T-helper 2 cell (primary cell): ENCODE results near the gene RPAP2.
A peak's percentile ranks its signal among the peaks of the same experiment; 100 is the strongest.
"Not testable (repeated sequence)": the region's sequence is repeated elsewhere in the genome, so short reads cannot be mapped to it uniquely, and the experiment has no call there.

Experiments used
- DNase-seq, 5 experiments: peaks; one replicate each; pipeline versions ENCODE4 v3.0.0 to v3.0.0-alpha.2; 2012 to 2022
- total RNA-seq, 2 donors: gene quantifications; one replicate each; lab custom pipeline; 2026; lab: John Stamatoyannopoulos, UW

RPAP2 gene
- 23.4 to 40.4 reads per million in 2 donors for total RNA-seq

GRCh38 chr1:92298573-92299476 is at the start of gene RPAP2, which contains the start of gene GLMN:
Gene RPAP2, plus strand, starts transcription at chr1:92299059. Its CDS starts 15 bp downstream, at chr1:92299074.
Gene GLMN, minus strand, starts transcription at chr1:92298987. Its CDS starts 988 bp downstream, at chr1:92297999.
- peak; percentile 47 to 84 (median 56) for DNase-seq

DNA sequence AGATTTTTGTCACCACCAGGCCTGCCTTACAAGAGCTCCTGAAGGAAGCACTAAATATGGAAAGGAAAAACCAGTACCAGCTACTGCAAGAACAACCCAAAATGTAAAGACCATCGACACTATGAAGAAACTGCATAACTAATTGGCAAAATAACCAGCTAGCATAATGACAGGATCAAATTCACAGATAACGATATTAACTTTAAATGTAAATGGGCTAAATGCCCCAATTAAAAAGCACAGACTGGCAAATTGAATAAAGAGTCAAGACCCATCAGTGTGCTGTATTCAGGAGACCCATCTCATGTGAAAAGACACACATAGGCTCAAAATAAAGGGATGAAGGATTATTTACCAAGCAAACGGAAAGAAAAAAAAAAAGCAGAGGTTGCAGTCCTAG is 44.1 kb upstream of the RPAP2 start:
- DNase-seq, result not testable (repeated sequence)

- DNase-seq, result no peak
Observed at GRCh38 chr1:92259350-92259749, 39.5 kb upstream of the RPAP2 start.

- DNase-seq, result no peak
Observed at GRCh38 chr1:92262516-92262915, 36.3 kb upstream of the RPAP2 start.

GRCh38 chr1:92273039-92273438 is 25.8 kb upstream of the RPAP2 start:
- no peak for DNase-seq

- no peak for DNase-seq
Observed at GRCh38 chr1:92274939-92275338, 23.9 kb upstream of the RPAP2 start.

- no peak for DNase-seq
Observed at GRCh38 chr1:92276082-92276481, 22.8 kb upstream of the RPAP2 start.

GRCh38 chr1:92277105-92277723 is 21.6 kb upstream of the RPAP2 start:
- no peak for DNase-seq

GRCh38 chr1:92279781-92280180 is 19.1 kb upstream of the RPAP2 start:
- DNase-seq, result not testable (repeated sequence)

GRCh38 chr1:92281411-92281810 is 17.4 kb upstream of the RPAP2 start:
- DNase-seq, result not testable (repeated sequence)

- DNase-seq, result peak in 1 of 5 experiments; percentile 63
Observed at GRCh38 chr1:92291372-92291999, 7.4 kb upstream of the RPAP2 start.

DNA sequence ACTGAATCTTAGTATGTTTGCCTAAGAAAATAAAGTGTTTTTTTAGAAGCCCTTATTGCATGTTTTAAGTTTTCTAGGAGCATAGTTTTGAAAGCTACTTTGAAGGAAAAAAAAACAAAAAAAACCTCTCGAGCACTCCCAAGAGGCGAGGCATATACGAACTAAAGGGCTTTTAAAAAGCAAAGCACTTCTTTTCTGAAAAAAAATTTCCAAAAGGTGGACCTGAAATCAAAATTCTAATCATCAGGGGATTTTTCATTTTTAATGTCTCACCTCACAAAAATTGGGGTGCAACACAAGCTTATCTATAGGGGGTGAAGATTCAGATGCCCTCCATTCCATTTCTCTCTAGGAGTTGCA is 666 bp upstream of the RPAP2 start:
- no peak for DNase-seq

GRCh38 chr1:92299477-92300150 is 755 bp downstream of the RPAP2 start:
- peak in 1 of 5 experiments; percentile 12 for DNase-seq

DNA sequence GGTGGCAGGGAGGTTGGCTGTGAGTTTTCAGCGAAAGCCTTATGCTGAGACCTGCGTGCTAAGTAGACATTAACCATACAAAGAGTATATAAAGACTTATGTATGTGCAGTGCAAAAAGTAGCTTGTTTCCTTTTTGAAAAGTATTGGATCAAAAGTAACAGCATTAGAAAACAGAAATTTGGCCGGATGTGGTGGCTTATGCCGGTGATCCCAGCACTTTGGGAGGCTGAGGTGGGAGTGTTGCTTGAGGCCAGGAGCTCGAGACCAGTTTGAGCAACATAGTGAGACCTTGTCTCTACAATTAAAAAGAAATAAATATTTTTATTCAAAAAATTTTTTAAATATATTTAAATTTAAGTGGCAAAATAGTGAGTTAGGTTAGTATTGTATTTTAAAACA is 2.2 kb downstream of the RPAP2 start:
- no peak for DNase-seq

DNA sequence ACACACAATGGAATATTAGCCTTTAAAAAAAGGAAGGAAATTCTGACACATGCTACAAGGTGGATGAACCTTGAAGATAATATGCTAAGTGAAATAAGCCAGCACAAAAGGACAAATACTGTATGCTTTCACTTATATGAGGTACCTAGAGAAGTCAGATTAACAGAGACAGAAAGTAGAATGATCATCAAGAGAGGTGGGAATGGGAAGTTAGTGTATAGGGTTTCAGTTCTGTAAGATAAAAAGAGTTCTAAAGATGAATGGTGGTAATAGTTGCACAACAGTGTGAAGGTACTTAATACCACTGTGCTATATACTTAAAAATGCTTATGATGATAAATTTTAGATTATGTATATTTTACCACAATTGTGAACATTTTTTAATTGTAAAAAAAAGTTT is 7.2 kb downstream of the RPAP2 start:
- DNase-seq, result no peak

GRCh38 chr1:92307980-92308379 is 9.1 kb downstream of the RPAP2 start:
- DNase-seq, result no peak

GRCh38 chr1:92310185-92310597 is 11.3 kb downstream of the RPAP2 start:
- DNase-seq, result peak in 2 of 5 experiments; percentile 20 to 46

- DNase-seq, result peak in 1 of 5 experiments; percentile 47
Observed at GRCh38 chr1:92314024-92314423, 15.2 kb downstream of the RPAP2 start.

DNA sequence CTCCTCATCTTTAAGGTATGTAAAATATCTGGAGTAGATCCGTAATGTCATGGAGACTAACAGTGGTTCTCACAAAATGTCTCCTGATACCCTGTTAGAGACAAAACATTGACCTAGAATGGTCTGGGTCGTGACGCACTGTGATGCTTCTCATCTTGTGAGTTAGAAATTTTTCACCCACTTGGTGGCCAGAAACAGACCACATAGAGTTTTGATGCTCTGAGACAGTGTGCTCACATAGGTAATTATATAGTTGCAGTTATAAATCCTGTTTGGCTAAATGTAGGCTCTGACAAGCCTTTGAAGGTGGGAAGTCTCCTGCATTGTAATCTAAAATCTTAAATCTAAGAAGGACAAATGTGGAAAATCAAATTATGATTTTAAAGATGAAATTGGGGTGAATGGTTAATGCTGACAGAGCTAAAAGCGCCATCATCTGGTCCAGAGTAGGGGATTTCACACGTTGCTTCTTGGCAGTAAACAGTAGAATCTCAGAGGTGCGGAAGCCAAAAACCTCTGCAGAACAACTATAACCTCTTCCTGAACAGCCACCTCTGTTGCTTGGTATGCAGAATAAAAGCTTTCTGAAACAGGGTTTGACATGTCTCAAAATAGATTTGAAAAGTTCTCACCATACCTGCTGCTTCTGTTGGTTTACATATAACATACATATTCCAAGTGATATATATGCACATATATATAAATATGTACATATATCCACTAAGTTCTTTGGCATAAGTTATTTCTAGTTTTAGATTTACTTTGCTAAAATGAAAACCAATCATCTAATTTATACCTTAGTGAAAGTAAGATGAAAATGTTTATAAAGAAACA is 17.1 kb downstream of the RPAP2 start:
- peak in 2 of 5 experiments; percentile 73 to 75 for DNase-seq

DNA sequence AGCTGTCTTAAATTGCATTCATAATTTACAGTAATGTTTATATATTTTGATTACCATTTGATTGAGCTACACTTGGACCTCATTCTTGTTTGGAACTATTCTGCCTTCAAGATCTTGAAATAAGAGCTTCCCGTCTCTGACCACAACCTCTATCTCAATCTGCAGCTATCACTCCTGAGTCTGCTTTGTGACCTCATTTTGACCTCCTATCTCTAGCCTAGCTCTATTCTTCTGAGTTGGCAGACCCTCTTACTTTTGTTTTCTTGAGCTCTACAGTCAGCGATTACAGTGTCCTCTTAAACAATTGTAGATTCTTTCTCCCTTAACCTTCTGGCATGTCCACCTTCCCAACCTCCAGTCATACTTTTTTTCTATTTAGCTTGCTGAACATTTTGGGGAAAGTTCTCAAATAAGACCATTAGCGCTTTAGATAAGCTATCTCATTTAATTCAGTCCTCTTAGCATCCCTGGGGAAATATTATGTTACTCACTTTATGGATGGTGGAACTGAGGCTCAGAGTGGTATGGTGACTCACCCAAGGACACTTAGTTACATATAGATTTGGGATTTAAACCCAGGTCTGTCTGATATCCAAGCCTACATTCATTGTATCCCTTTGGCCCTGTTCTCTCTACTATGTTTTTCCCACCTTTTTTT is 19.1 kb downstream of the RPAP2 start:
- DNase-seq, result peak in 2 of 5 experiments; percentile 58 to 82
